Activated CD8-positive, alpha-beta memory T cell treated with anti-CD3 and anti-CD28 coated beads, Interleukin-2, amount 50 U/mL, for 1 hour (primary cell): ENCODE measurements around the gene GLRX5.

Experiments used
- DNase-seq: peaks from one replicate; pipeline ENCODE4 v3.0.0-alpha.2; 2020; ENCODE audit errors: extremely low read depth

GLRX5 gene

DNA sequence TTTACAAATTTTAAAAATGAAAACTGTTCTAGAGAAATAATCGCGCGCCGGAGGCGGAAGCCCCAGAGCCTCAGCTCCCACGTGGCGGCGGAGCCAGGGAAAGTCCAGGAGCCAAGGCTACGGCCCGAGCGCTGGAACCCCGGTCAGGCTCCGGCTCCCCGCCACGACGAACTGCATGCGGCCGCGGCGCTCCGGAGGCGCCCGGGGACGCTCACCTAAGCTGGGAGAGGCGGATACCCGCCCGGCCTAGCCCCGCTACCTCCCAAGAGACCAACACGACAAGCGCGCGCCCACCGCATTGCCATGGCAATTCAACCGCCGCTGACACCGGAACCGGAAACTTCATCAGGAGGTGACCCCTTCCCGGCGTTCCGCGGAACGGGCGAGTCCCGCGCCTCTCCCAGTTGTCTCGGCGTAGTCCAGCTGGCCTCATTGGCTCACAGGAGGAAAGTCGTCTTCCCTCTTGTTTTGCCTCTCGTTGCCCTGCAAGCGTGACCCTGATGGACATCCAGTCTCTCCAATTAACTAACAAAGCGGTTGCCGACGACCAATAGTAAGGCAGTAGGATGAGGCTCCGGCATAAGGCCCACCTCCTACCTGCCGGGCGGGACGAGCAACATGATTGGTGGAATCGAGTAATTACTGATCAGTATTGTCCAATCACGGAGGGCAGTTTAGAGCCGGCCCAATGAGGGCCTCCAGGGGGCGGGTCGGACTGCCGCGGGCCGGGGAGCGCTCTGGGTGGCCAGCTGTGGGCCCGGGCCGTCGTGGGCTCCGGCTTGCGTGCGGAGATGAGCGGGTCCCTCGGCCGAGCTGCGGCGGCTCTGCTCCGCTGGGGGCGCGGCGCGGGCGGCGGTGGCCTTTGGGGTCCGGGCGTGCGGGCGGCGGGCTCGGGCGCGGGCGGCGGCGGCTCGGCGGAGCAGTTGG lies at the start of gene GLRX5:
Gene GLRX5, plus strand, starts transcription at position 752 of the 927 bp plus-strand sequence. Its CDS starts 40 bp downstream, at position 792.
- peak; percentile 97 for DNase-seq

DNA sequence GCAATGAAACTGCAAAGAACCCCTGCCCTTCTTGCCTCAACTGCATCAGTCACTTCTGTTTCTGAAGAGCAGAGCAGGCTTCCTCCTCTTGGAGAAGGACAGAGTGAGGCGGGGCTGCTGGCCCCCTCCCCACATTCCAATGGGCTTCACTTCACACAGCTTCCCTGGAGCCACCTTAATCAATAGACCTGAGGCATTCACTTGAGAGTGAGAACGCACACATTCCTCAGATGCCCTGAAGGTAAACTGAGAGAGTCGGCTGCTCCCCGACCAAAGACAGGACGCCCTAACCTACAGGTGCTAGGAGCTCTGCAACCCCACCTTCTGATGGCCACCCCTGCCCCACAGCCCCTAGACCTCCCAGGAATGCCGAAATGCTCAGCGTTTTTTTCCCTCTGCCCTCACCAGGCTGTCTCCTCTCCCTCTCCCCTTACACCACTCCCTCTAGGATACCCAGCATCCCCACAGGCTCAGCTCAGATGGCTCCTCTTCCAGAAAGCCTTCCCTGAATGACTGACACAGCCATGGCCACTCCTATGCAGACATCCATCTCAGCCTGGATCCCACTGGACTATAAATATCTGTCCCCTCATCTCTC lies 49.5 kb upstream of the GLRX5 start:
- no peak for DNase-seq

DNA sequence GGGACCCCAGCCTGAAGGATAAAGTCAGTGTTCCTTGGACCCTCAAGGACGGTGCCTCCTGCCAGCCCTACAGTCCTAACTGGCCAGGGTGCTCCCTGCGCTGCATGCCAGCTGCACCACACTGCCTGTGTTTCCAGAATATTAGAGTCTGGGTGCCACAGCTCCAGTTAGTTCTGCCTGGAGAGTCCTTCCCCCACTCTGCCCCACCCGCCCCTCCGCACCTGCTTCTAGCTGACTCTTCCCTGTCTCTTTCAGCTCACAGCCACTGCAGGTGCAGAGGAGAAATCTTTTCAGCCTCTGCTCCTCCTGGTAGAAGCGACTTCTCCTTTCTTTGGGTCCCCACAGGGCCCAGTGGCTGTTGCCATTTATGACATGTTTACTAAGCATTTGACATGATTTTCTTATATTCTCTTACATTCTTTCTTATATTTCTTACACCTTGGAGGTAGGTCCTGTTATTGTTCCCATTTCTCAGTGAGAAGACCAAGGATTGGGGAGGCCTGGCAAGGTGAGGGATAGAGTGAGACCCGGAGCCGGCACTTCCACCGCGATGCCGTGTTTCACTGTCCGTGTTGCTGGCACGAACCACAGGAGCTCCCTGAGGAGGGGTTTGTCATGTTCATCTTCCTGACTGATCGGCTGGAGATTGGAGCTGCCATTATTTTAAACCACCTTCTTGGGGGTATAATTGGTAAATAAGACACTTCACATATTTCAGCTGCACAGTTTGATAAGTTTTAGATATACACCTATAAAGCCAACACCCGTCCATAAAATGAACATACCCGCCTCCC lies 47.8 kb upstream of the GLRX5 start:
- DNase-seq: no peak

DNA sequence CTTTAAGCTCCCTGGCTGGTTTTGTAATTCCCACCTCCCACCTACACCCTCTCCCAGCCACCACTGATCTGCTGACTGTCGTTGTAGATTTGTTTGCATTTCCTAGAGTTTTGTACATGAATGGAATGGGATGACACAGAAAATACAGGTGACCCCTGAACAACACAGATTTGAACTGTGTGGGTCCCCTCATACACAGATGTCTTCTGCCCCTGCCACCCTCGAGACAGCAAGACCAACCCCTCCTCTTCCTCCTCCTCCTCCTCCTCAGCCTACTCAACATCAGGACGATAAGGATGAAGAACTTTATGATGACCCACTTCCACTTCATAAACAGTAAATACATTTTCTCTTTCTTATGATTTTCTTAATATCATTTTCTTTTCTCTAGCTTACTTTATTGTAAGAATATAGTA lies 47.2 kb upstream of the GLRX5 start:
- DNase-seq: no peak

DNA sequence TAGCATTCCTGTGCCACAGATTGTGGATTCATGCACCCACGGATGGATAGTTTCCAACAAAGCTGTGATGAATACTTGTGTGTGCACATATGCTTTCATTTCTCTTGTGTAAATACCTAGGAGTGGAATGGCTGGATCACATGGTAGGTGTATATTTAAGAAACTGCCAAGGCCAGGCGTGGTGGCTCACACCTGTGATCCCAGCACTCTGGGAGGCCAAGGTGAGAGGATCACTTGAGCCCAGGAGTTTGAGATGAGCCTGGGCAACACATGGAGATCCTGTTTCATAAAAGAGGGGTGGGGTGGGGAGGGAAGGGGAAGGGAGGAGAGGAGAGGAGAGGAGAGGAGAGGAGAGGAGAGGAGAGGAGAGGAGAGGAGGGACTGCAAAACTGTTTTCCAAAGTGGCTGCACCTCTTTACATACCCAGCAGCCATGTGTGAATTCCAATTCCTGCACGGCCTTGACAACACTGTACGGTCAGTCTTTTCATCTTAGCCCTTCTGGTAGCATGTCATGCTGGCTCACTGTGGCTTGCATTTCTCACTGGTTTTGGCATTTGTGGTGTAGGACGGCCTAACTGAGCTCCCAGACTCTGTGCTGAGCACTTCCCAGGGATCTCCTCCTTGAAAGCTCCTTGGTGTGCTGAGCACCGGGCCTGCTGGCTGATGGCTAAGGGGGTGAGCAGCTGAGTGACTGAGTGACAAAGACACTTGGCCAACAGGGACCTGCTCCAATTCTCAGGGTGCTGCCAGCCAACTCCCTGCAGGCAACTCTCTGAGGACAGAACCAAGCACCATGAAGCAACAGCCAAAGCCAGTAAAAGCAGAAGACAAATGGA lies 46.3 kb upstream of the GLRX5 start:
- no peak for DNase-seq

DNA sequence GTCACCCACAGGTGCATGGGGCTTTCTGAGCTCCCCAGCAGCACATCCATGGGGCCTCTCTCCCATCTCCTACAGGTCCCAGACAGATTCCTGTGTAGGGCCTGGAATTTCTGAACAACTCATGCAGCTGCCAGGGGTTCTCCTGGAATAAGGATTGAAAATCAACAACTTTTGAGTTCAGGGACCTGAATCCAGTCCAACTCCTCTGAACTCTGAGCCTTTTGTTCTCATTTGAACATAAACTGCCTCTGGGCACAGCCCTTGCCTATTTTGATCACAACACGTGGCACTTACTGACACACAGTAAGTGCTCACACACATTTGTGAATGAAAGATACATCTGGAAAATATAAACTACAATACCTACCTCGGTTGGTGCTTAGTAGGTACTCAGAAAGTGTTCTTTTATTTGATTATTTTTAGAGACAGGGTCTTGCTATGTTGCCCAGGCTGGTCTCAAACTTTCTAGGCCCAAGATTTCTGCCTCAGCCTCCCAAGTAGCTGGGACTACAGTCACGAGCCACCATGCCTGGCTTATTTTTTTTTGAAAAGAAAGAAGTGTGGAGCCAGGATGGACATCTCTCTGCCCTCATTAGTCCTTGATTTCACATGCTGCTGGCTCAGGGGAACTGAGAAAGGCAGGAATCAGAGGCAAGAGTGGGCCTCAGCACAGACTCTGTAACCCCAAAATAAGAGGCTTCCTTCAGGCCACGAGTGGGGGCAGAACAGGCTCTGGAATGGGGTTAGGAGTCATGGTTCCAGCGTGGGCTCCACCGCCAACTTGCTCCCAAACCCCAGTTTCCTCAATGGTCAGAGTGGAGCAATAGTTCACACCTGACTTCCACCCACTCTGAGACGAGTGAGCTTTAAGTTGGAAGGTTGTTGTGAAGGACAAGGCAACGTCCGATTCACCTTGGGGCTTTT lies 45.4 kb upstream of the GLRX5 start:
- no peak for DNase-seq

DNA sequence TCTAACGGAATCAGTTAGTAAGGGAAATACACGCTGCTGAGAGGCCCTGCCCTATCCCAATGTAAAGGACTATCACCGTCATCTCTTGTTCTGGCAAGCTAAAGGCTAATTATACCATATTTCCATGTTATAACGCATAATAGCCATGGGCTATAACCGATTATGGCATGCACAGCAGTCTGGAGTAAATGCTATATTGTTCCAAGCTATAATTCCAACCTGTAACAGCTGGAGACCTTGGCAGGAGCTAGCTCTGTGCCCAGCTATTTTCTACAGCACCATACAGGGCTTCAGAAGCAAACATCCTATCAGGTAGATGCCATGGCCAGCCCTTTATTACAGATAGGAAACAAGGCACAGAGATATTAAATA lies 44.7 kb upstream of the GLRX5 start:
- no peak for DNase-seq

DNA sequence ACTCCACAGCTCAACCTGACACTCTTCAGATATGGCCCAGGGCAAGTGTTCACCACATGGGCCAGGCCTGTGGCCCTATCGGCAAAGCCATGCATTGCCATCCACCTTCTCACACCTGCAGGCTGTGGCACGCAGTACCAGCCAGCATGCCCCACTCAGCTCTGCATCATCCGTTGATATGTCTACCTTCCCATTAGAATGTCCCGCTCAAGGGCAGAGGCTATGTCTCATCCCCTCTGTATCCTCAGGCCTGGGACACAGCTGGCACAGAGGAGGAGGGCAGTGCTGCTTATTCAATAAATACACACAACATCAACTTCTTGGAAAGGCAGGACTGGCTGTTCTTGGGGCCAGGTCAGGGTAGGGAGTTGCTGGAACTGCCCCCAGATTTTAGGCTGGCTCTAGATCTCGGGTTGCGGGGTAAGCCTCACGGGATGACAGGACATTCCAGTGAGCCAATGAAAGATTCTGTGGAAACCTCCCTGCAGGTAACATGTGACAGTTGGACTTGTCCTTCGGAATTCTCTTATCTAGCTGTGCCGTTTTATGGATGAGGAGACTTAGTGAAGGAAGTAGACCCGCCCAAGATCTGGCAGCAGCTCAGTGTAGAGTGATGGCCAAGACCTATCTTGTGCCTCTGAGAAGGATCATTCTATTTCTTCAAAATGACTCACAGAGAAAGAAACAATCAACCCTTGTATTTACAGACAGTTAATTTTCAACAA lies 44.0 kb upstream of the GLRX5 start:
- no peak for DNase-seq

DNA sequence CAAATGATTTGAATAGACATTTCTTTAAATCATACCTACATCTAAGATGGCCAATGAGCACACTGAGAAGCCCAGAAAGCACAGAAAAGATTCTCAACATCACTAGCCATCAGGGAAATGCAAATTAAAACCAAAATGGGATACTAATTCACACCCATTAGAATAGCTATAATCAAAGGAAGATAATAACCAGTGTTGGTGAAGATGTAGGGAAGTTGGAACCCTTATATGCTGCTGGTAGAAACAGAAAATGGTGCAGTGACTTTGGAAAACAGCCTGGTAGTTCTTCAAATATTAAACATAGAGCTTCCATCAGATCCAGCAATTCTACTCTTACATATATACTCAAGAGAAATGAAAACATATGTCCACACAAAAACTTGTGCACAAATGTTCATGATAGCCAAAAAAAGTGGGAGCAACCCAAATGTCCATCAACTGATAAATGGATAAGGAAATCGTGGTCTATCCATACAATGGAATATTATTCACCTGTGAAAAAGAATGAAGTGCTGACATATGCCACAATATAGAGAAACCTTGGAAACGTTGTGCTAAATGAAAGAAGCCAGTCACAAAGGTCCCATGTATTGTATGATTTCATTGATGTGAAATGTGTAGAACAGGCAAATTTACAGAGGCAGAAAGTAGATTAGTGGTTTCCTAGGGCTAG lies 42.8 kb upstream of the GLRX5 start:
- DNase-seq: no peak

DNA sequence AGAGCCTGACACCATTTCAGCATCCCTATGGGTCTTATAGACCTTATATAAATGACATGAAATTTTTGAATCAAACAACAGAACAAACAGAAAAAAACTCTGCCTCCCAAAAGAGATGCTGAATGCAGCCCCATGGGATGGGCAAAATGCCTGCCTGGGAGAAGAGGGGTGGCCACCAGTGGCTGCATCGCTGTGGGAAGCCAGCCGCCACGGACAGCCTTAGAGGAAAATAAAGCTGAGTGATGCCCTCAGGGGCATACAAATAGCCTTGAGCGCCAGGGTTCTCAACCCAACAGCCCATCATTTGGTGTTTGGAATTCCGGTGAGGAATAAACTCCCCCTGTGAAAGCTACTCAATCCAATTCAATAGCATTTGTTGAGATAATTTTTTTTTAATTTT lies 41.3 kb upstream of the GLRX5 start:
- no peak for DNase-seq

DNA sequence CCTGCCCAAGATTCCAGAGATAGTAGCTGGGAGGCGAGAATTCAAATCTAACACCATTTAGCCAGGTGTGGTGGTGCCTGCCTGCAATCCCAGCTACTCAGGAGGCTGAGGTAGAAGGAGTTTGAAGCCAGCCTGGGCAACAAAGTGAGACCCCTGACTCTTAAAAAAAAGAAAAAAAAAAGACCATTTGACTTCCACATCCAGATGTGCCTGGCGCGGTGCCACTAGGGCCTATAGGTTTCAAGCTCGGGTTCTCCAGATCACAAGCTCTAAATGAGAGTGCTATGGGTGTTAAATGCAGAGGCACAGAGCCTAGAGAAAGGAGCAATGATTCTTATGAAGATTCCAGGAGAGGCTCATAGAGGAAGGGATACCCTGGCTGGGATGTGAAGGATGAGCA lies 40.9 kb upstream of the GLRX5 start:
- no peak for DNase-seq

DNA sequence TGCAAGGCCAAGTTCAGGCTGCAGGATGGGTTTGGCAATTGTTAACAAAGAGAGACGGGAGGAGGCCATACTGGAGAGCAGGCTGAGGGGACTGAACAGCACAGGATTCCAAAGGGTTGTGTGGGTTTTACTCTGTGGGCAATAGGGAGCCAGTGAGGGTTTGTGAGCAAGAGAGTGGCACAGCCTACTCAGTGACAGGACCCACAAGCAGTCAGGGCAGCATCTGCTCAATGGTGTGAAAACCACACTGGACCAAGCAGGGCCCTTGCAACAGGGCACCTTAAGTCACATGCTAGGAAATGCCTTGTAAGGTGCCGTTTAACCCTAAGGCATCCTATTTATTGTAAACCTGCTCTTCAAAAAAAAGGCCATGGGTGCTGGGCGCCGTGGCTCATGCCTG lies 40.4 kb upstream of the GLRX5 start:
- DNase-seq: no peak

DNA sequence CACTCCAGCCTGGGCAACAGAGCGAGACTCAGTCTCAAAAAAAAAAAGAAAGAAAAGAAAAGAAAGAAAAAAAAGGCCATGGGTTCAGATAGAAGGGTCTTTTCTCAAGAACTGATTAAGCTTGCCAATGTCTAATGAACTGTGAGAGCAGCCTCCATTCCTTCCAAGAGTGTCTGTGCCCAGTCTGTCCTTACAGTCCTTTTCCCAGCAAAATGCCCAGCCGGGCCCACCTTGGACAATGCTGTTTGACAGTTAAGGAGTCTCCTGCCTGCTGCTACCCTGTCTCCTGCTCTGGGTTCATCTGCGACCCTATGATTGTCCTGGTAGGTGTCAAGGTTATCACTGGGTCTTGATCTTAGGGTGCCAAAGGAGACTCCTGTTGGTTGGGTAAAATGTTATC lies 39.8 kb upstream of the GLRX5 start:
- no peak for DNase-seq

DNA sequence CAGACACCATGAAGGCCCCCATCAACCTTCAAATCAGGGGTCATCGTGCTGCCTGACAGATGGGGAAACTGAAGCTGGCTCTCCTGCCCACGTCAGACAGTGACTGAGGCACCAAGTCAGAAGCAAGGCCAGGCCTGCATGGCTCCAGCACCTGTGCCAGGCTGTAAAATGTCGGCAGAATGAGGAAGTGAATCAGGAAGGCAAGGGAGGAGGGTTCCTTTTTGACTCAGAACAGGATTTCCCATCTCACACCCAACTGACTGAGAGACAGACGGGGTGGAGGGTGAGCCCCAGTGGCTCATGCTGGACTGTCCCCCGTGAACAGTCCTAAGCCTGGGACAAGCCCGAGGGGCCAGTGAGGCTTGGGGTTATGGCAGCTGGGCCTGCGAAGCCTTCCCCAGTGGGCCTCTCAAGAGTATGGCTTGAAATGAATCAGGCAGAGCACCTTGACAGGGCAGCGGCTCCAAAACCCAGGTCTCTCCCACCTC lies 39.3 kb upstream of the GLRX5 start:
- DNase-seq: no peak

DNA sequence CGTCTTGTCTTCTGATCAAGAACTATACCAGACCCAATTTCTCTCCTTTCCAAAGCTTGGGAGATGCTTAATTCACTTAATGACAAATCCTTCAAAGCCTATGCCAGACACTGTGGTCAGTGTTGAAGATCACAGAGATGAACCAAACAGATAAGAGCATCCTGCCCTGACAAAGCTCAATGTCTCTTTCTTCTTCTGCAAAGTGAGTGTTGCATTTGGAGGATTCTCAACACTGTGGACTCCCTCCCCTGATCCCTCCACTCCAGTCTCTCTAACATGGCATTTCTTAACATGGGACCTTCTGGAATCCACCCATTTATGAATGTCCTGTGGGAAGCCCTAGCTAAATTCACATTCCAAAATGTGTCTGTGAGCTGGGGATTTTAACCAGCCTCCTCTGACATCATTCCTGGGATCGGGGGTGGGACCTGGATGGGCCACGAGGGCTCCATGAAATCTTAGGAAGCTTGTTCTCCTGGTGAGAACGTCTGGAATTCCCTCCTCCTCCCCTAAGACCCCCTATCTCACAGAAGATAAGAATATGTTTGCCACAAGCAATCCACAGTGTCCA lies 38.7 kb upstream of the GLRX5 start:
- no peak for DNase-seq

DNA sequence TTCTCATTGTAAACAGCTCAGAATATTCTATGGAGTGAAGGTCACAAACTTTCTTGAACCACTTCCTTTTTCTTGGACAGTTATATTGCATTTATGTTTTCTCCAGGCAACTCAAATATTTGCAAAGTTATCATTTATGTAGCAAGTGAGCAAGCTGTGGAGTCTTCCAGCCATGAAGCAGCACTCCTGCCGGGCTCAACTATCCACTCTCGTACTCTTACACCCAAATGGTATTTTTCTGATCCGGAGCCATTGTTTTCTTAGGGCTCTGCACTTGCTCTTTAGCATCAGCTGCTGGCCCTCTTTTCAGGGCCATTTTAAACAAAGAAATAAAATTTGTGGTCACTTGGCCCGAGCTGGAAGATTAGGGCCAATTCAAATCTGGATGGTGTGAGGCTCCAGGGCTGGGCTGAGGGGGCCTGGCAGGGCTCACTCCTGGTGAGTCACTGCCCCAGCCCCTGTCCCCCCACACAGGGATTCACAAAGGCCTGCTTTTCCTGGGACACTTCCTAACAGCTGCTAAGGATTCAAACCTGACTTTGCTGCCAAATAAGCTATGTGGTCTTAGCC lies 38.1 kb upstream of the GLRX5 start:
- no peak for DNase-seq

DNA sequence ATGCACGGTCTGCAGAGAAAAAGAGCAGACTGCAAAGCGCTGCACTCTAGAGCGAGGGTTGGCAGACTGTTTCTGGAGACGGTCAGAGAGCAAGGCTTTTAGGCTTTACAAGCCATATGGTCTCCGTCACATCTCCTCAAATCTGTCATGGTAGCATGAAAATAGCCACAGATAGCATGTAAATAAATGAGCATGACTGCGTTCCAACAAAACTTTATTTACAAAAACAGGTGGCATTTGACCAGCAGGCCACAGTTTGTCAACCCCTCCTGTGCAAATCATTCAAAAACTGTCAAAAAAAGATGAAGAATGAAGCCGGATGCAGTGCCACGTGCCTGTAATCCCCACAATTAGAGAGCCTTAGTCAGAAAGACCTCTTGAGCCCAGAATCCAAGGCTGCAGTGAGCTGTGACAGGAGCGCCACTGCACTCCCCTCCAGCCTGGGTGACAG lies 37.3 kb upstream of the GLRX5 start:
- DNase-seq: no peak

DNA sequence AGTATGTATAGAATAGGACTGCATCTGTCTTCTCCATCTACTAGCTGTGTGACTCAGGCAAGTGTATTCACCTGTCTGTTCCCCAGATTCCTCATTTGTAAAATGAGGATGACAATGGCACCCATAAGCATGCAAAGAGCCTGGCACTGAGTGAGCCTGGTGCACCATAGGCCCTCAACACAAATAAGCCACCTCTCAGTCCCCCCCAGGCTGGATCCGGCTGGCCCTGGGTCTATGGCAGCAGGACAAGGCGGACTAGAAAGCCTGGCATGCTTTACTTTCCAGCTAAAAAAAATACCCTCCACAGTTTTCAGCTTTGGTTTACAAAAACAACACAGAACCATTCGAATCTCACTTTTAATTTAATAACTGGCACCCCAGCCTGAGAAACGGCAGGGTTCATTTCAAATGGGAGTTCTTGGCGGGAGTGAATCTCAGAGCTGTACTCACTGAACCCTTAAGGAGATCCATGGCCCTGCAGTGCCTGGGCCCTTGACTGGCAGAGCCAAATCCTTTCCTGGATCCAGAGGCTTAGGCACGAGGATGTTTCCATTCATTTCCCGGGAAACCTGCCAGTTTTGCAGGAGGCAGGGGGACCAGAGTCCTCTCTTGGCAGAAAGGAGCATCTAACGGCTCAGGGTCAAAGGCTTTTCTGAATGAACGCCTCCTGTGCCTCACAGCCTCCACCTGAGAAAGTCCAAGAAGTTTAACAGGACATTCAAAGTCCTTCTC lies 36.1 kb upstream of the GLRX5 start:
- DNase-seq: no peak
